Testis (tissue), 2 donors: ENCODE data around the gene CXCL10.

Experiments
- POLR2A ChIP-seq: fragments of 450-650 bp; IDR thresholded peaks from one replicate; pipeline ENCODE4 v1.6.1; 2017; ENCODE audit warnings: antibody characterized with exemption, mild to moderate bottlenecking, moderate library complexity
- TF ChIP-seq, protein P1 (sequence below), 3 experiments: fragments of 450-650 bp in 2 of 3; fragments of 200-600 bp in 1 of 3; sonication (generic) in 1 of 3; IDR thresholded peaks; one replicate each; pipeline ENCODE4 v1.5.1; 2016 to 2019; ENCODE audit warnings: antibody characterized with exemption in 3 of 3, mild to moderate bottlenecking in 2 of 3, moderate library complexity in 1 of 3

- TF ChIP-seq, protein P1, sequence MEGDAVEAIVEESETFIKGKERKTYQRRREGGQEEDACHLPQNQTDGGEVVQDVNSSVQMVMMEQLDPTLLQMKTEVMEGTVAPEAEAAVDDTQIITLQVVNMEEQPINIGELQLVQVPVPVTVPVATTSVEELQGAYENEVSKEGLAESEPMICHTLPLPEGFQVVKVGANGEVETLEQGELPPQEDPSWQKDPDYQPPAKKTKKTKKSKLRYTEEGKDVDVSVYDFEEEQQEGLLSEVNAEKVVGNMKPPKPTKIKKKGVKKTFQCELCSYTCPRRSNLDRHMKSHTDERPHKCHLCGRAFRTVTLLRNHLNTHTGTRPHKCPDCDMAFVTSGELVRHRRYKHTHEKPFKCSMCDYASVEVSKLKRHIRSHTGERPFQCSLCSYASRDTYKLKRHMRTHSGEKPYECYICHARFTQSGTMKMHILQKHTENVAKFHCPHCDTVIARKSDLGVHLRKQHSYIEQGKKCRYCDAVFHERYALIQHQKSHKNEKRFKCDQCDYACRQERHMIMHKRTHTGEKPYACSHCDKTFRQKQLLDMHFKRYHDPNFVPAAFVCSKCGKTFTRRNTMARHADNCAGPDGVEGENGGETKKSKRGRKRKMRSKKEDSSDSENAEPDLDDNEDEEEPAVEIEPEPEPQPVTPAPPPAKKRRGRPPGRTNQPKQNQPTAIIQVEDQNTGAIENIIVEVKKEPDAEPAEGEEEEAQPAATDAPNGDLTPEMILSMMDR (IDR thresholded peaks at IDR 0.05): no peak
- no peak for TF ChIP-seq POLR2A
These were observed 1.3 kb downstream of the CXCL10 start for GRCh38 chr4:76022031-76022430.
